Ishikawa (cell line): ENCODE measurements around the gene THRB.

Source experiments
- CEBPB ChIP-seq: IDR thresholded peaks from 2 replicates; pipeline ENCODE4 v1.6.1; 2012
- CREB1 ChIP-seq: IDR thresholded peaks from 2 replicates; pipeline ENCODE4 v1.6.1; 2012; ENCODE audit warnings: low read depth
- EP300 ChIP-seq: IDR thresholded peaks from 2 replicates; pipeline ENCODE4 v1.6.1; 2012; ENCODE audit warnings: borderline replicate concordance
- FOXM1 ChIP-seq: IDR thresholded peaks from 2 replicates; pipeline ENCODE4 v1.6.1; 2012; ENCODE audit warnings: low read depth, borderline replicate concordance
- NFIC ChIP-seq: IDR thresholded peaks from 2 replicates; pipeline ENCODE4 v1.6.1; 2012
- RAD21 ChIP-seq: IDR thresholded peaks from 2 replicates; pipeline ENCODE4 v1.6.1; 2012; ENCODE audit warnings: low read depth
- ZBTB7A ChIP-seq: IDR thresholded peaks from 2 replicates; pipeline ENCODE4 v1.6.1; 2012; ENCODE audit warnings: low read depth
- TF ChIP-seq, protein P1 (sequence below): IDR thresholded peaks from 2 replicates; pipeline ENCODE4 v1.6.1; 2012

- TF ChIP-seq RAD21 (no peak), EP300 (no peak), CREB1 (no peak), NFIC (no peak), ZBTB7A (no peak), CEBPB (no peak), FOXM1 (no peak)
- TF ChIP-seq, protein P1, sequence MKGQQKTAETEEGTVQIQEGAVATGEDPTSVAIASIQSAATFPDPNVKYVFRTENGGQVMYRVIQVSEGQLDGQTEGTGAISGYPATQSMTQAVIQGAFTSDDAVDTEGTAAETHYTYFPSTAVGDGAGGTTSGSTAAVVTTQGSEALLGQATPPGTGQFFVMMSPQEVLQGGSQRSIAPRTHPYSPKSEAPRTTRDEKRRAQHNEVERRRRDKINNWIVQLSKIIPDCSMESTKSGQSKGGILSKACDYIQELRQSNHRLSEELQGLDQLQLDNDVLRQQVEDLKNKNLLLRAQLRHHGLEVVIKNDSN, result no peak
Observed at GRCh38 chr3:24311881-24312280, 182.8 kb downstream of the THRB start.
